HK-2 (cell line): ENCODE data around the gene DSTN.

Source experiments
- DNase-seq: peaks from one replicate; pipeline ENCODE4 v3.0.0-alpha.2; 2018; ENCODE audit not compliant: unreplicated experiment

The DSTN gene

GRCh38 chr20:17624551-17625245 lies 54.8 kb downstream of the DSTN start:
- DNase-seq, result no peak

GRCh38 chr20:17625246-17626051 lies 55.6 kb downstream of the DSTN start:
- no peak for DNase-seq

DNA sequence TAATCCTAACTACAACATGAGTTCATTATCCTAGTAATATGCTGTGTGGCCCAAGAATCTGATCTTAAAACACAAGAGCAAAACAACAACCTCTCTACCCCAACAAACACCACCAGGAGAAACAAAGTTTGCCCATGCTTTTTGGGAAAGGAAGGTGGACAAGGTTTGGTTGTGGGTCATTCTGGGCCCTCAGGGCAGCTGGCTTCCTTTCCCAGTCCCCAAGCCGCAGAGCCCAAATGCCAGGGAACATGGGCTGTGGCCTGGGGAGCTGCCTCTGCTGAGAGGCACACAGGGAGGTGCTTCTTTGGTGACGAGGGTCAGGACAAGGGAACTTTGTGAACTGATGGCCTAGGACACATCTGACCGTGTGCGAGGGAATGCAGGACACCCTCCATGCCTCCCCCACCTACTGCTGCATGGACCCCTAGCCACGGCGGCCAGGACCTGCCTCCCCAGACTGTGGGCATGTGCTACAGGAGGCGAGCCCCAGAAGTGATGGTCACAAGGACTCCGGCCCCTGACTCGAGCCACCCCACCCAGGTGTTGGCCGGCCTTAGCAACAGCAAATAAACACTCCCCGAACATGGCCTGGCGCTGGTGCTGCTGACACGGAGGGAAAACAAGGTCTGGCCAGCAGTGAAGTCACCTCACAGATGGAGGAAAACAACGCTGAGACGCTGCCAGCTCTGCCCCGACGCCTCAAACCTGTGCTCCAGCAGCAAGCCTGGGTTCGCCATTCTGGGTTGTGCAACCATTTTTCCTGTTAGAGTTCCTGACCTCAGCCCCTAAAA lies 56.5 kb downstream of the DSTN start:
- DNase-seq, result no peak

DNA sequence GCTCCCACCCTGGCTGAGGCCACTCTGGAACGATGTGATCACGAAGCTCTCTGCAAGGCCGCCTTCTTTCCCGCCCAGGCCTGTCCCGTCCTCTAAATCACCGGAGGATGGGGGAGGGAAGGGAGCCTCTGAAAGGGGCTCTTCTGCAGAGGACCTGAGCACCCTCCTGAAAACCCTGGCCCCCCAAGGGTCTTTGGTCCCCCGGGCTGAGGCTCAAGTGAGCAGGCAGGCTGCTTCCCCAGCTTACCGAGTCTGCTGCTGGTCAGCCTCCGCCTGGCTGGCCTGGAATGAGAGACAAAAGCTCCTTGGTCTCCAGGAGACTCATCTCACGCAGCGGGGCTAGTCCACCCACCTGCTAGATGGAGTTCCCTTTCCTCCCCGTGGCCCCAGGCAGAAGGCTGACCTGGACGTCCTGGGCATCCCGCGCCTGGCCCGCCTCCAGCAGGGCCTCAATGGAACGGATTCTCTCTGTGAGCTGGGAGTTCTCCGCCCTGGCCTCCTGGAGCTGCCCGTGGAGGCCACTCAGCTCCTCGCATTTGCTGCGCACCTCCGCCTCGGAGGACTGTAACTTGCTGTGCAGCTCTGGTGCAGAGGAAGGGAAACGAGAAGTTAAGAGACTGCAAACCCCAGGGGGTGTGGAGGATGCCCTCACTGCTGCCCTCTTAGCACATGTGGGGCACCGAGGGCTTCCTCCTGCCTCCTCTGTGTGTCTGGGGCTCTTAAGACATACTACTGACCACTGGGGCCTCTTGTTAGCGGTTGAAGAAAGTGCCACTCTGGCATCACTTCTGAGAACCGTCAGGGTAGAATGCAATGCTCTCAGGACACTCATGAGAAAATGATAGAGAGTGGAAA lies 57.5 kb downstream of the DSTN start:
- DNase-seq, result no peak

DNA sequence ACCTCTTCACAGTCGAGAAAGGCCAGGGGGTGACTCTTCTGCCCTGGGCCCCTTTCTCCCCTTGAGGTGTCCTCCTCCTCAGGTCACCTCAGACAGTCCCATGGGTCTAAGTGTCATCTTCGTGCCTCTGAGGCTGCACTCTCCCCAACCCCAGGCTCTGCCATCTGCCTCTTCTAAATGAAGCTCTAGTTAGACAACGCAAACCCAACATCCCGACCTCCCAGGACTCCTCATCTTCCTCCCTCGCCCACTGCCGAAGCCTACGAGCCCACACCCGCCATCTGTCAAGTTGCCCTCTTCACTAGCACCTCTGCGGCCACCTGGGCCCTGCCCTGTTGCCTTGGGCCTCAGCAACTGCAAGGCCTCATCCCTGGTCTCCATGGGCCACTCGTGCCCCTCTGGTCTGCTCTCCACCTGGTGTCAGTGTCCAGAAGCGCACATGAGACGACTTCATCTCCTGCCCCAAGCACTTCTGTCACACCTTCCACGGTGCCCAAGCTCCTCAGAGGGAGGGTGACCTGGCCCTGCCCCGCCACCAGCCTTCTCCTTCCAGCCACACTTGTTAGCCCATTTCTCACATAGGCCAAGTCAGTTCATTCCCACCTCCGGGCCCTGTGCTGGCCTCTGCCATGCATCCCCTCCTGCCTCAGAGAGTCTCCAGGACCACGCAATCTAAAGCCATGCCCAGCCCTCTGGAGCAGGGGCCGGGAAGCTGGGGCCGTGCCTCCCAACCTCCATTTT lies 58.4 kb downstream of the DSTN start:
- no peak for DNase-seq

- no peak for DNase-seq
Observed at GRCh38 chr20:17629025-17629424, 59.1 kb downstream of the DSTN start.

DNA sequence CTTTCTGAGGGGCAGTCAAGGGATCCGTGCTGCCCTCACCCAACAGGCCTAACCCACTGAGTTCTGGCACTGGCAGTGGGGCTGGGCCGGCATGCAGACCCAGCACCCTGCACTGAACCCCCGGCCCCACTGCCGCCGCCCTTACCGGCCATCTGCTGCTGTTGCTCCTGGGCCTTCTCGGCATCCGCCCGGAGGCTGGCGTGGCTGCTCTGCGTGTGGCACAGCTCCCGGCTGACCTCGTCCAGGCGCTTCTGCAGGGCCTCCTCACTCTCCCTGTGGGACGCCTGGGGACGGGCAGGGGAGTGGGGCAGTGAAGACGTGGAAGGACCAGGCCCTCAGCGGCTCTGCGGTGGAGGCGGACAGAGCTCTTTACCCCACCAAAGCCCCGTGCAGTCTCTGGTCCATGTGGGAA lies 59.8 kb downstream of the DSTN start:
- DNase-seq, result no peak

DNA sequence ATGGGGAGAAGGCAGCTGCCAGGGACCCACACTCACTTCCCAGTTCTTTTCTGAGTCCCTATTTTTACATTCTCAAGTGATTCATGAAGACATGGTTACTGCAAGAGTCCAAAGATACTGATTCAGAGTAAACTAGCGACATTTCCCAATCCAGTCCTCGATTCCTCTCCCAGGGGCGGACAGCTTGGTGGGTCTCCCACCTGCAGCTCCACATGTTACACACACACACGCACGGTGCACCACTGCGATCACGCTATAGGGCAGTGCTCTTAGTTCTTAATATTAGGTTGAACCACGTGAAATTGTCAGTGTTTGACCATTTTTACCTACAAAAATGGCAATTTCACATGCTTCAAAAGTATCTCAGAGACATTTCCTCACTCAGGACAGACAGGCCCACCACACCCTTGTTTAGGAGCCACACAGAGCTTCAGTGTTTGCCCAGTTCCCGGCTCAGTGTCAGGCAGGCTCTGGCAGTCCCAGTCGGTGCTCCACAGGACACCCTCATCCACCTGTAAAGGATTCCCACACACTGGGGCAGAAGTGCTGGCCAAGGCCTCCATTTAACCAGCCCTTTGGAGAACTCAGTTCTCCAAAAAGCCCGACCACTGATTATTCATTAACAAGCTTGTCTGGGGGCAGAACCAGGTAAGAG lies 60.4 kb downstream of the DSTN start:
- DNase-seq, result no peak

DNA sequence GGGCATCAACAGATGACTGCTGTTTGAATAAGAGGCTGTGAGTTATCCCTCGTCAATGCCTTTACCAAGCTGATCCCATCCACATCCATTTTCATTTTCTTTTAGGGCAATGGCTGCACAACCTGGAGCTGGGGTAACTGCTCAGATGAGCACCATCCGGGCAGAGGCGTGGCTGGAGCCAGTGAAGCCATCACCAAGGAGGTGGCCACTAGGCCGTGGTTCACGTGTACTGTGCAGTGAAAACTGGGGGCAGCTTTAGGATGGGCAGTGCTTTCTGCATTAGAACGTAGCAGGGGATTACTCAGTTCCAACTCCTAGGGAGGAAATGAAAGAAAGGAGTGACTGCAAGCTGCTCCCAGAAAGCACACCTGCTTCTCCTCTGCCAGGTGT lies 60.9 kb downstream of the DSTN start:
- no peak for DNase-seq

DNA sequence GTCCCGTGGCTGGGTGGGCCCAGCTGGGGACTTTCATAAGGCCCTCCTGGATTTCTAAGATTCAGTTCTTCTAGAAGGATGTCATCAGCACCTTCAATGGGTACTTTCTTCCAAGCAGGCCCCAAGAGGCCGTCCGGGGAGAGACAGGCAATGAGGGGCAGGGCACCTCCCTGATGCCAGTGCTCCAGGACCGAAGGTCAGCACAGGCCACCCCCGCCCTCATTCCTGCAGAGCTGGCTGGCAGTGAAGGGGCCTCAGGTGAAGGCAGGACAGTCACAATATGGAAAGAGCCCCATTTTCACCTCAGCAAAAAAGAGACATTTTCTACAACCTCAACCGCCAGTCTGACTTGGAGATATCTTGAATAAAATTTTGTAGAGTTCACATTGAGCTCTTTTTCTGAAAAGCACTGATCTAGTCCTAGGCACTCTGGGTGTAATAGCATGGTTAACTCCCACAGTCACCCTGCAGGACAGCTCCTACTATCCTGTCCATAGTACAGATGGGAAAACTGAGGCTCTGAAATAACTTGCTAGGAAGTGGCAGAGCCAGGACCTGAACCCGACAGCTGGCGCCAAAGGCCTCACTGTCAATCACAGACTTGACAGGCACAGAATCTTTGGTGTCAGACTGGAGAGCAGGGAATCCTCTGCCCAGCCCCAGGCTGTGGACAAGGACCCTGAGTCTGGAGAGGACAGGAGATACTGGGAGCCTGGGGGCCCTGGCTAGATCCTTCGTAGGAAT lies 61.9 kb downstream of the DSTN start:
- DNase-seq, result no peak

DNA sequence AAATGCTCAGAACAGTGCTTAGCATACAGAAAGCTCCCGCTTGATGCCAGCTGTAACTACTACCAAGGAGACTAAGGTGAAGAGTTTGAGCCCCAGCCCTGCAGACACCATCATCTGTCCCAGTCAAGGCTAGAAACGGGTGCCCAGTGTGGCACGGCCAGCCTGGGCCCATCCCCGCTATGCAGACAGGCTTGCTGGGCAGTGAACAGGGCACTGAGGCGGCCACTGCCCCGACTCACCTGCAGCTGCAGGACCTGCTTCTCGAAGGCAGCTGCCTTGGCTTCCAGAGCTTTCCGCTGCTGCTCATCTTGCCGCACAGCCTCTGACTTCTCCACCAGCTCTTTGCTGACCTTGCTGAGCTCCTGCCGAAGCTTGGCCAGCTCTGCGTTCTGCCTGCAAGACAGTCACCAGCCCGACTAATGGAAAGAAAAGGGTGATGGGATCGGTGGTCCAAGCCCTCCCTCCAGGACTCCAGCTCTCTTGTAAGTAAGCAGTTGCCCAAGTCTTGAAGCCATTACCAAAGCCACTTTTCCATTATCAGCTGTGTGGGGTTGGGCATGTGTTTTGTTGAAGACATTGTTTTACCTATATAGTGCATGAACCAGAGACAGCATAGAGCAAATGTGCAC lies 63.5 kb downstream of the DSTN start:
- no peak for DNase-seq

DNA sequence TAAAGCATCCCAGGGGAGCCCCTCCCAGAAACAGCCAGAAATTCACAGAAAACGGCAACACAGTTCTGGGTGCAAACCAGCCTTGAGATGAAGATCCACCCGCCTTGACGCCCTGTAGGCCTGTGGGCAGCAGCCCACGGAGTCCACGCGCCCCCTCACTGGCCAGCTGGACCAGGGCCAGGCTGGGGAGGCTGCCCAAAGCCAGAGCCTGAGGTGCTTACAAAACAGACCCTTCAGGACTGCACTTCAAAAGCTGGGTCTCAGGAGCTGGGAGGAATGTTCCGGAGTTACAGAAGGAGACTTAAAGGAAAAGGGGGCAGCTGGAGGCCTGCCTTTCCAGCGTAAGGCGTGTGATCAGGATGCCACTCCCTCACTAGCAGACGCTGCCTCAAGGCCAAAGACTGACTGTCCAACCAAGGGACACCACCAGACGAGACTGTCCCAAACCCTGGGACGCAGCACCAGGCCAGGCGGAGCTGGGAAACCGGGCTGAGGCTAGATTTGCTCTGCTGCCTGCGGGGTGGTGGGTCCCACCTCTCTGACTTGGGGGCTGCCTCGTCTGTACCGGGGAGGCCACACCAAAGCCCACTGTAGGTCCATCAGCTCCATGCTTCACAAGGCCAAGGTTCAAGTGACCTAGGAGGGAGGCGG lies 64.1 kb downstream of the DSTN start:
- DNase-seq, result no peak

DNA sequence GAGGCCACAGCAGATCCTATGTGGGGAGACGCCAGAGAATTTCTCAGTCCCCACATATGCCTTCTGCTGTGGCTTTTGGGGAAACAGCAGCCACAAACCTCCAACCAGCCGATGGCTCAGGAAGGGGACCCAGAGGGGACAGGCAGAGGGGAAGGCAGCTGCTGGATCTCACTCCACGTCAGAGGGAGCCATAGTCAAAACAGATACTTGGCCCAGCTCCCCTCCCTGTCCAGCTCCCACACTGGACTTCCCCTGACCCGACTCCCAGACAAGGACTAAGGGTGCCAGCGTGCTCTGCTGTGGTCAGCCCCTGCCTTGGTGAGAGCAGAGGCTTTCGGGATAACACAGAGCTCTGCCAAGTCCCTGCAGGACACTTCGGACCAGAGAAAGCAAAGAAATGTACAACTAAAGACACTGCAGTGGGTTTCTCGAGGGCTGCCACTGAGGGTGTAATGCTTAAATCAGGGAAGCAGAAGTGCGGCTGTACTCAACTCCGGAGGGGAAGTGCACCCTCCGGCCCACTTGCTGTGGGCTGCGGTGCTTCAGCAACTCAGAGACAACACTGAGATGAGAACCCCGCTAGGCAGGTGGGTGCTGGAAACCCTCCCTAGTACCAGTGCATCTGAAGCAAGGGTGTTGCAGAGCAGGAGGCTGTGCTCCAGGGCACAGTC lies 64.9 kb downstream of the DSTN start:
- DNase-seq, result no peak

DNA sequence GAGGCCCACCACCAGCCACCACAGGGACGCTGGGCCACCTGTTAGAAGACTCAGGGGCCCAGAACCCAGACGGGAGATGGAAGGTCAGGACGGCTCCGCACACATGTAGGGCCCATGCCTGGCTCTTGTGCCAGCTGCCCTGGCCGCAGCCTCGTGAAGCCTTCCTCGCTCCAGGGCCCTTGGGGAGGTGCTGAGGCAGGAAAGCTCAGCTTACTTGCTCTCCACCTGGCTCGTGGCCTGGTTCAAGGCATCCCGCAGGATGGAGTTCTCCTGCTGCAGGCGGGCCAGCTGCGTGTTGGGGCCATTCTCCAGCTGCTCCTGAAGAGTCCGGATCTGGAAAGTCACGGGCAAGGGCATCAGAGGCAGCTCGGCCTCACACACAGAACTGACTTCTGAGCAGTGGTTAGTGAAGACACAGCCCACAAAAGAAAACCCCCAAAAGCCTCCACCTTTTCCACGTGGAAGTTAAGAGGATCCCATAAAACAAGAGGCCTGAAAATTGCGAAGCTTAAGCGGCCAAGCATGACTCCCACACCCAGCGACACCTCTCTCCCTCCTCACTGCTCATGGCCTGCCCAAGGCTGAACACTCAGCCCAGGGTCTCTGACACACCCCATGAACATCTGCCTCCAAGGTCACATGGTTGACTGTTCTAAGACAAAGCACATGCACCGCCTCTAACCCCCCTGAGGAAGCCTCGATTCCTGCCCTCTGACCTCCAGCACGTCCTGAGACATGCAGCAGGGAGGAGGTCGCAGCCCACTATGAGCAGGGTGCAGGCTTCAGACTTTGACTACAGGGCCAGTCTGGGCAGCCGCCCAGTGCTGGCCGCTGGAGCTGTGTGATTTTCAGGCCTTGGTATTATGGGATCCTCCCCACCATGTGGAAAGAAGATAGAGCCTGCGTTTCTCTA lies 65.7 kb downstream of the DSTN start:
- DNase-seq, result peak; percentile 37

- no peak for DNase-seq
Observed at GRCh38 chr20:17636523-17637412, 66.9 kb downstream of the DSTN start.

GRCh38 chr20:17637413-17637780 lies 67.5 kb downstream of the DSTN start:
- no peak for DNase-seq
